CD4-positive, alpha-beta memory T cell (primary cell): Measurements from ENCODE around the gene KDM4C. TPM values are rescaled to one million over a fixed set of nuclear protein-coding genes. Genes with fewer than 3 reads are reported as not detected.

Source experiments
- CTCF ChIA-PET: fragments of 350-600 bp; sonication (Branson Sonifier 250); formaldehyde crosslinking; loops from one replicate; lab custom pipeline; 2021; ENCODE audit warnings: inconsistent platforms; ENCODE audit not compliant: partially characterized antibody; lab: Charles Lee
- POLR2A ChIA-PET: fragments of 350-600 bp; sonication (Branson Sonifier 250); formaldehyde crosslinking; loops from one replicate; lab custom pipeline; 2021; ENCODE audit not compliant: partially characterized antibody; lab: Charles Lee
- DNase-seq, 5 donors: peaks; one replicate each; pipeline versions ENCODE4 v3.0.0 to v3.0.0-alpha.2; 2020 to 2022; ENCODE audit warnings: mixed read lengths in 1 of 5
- H3K27ac ChIP-seq: one replicate; pipeline ENCODE4 v1.7.0; 2013; ENCODE audit warnings: low read depth, low read length
- H3K27me3 ChIP-seq: 2 replicates; pipeline ENCODE4 v1.7.0; 2013; ENCODE audit warnings: mild to moderate bottlenecking, low read length, moderate library complexity; ENCODE audit not compliant: insufficient read depth
- H3K36me3 ChIP-seq: 2 replicates; pipeline ENCODE4 v1.7.0; 2013; ENCODE audit warnings: mild to moderate bottlenecking, low read length, moderate library complexity; ENCODE audit not compliant: insufficient read depth
- H3K4me1 ChIP-seq: 2 replicates; pipeline ENCODE4 v1.7.0; 2013; ENCODE audit warnings: mild to moderate bottlenecking, low read length, moderate library complexity; ENCODE audit not compliant: insufficient read depth
- H3K4me3 ChIP-seq, 2 donors: one replicate each; pipeline ENCODE4 v1.7.0; 2013; ENCODE audit warnings: low read length in 2 of 2, mild to moderate bottlenecking in 1 of 2
- H3K9me3 ChIP-seq, 2 donors: one replicate each; pipeline ENCODE4 v1.7.0; 2013; ENCODE audit warnings: low read length in 2 of 2, control low read depth in 1 of 2; ENCODE audit not compliant: control insufficient read depth in 1 of 2
- H3K27ac Mint-ChIP-seq, 7 donors: one replicate each; pipeline ENCODE4 v1.8.0; 2020 to 2021; ENCODE audit warnings: mixed read lengths in 7 of 7, mild to moderate bottlenecking in 6 of 7, inconsistent platforms in 3 of 7, moderate library complexity in 3 of 7
- H3K27me3 Mint-ChIP-seq, 2 donors: one replicate each; pipeline ENCODE4 v1.8.0; 2020 to 2021; ENCODE audit warnings: mixed read lengths in 2 of 2
- H3K36me3 Mint-ChIP-seq, 2 donors: one replicate each; pipeline ENCODE4 v1.8.0; 2020 to 2021; ENCODE audit warnings: mixed read lengths in 2 of 2, inconsistent platforms in 1 of 2, mild to moderate bottlenecking in 1 of 2
- H3K4me1 Mint-ChIP-seq, 4 donors: one replicate each; pipeline ENCODE4 v1.8.0; 2020 to 2021; ENCODE audit warnings: mixed read lengths in 4 of 4, mild to moderate bottlenecking in 1 of 4
- H3K4me3 Mint-ChIP-seq, 8 donors: one replicate each; pipeline ENCODE4 v1.8.0; 2020 to 2021; ENCODE audit warnings: mixed read lengths in 8 of 8, mild to moderate bottlenecking in 7 of 8, moderate library complexity in 6 of 8, inconsistent platforms in 3 of 8
- H3K9me3 Mint-ChIP-seq, 8 donors: one replicate each; pipeline ENCODE4 v1.8.0; 2020 to 2021; ENCODE audit warnings: mixed read lengths in 8 of 8, mild to moderate bottlenecking in 5 of 8, inconsistent platforms in 3 of 8, moderate library complexity in 1 of 8
- intact Hi-C: fragments of 100-400 bp; cut with micrococcal nuclease; formaldehyde crosslinking; loops from one replicate; pipeline ENCODE4 v1.15.1; 2023
- polyA plus RNA-seq, 2 donors: library from polyadenylated mRNA; unstranded; fragments of 300-500 nt; fragmentation: Illumina TruSeq; gene quantifications; one replicate each; pipeline ENCODE4 v1.2.3, GENCODE V29; 2021
- total RNA-seq, 2 experiments: library from RNA; stranded (reverse); gene quantifications; one replicate each; pipeline ENCODE4 v1.2.3, GENCODE V29; 2021

KDM4C gene
- total and polyA plus RNA-seq, 4 experiments from 2014 or later = 36.3 to 90.7 (median 58.8) TPM

DNA sequence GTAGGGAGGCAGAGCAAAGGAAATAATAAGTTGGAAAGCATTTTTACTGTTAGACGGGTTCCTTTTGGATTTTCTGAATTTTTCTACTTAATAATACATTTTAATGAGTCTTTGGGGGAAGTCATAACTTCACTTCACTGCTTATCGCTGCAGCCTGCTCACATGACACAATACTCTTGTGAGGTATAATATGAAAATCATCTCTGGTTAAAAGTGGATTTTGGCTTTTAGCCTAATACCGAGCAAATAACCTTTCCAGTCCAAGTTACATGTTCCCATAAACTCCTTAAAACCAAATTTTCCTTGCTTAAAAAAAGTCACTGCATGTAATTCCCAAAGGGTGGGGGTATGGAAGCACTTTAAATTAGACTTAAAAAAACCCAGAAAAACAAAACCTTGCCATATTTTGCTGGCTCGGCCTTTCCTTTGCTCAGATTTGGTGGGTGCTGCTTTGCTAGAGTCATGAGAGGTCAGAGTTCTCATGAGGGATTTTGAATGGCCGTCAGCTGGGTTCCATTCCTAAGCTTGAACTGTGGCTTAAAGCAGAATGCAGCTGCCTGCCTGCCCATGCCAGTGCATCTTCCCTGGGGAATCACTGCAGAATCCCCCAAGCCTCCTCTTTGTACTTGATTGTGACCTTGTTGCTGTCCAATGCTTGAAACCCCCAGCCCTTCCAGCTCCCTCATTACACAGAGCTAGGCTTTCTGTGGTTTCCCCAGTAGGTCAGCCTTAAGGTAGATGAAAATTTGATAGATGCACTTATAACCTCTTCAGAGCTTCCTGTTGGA lies 331.8 kb downstream of the KDM4C start:
- intact Hi-C loops = no loop called here
- H3K27me3 ChIP-seq = no peaks in the 10 kb centered on the region
- no peaks in the 10 kb centered on the region for H3K4me1 ChIP-seq
- H3K36me3 ChIP-seq = peaks cover 6% of the 10 kb centered on the region
- no peaks in the 10 kb centered on the region for H3K27me3 Mint-ChIP-seq
- no peak overlapping the region for H3K27ac Mint-ChIP-seq
- H3K4me3 ChIP-seq = no peak overlapping the region
- no peak overlapping the region for H3K27ac ChIP-seq
- peaks cover 46 to 56% of the 10 kb centered on the region in 2 donors for H3K36me3 Mint-ChIP-seq
- peaks cover 0 to 4% (median 0%) of the 10 kb centered on the region in 4 donors for H3K4me1 Mint-ChIP-seq
- POLR2A ChIA-PET = interaction anchor here (0.6 kb wide), 1 partner anchor 22 kb away, joined by 3 read pairs; no protein-coding TSS in a partner anchor
- H3K4me3 Mint-ChIP-seq = no peak overlapping the region
- H3K9me3 ChIP-seq = no peaks in the 10 kb centered on the region
- no peak for DNase-seq
- CTCF ChIA-PET = interaction anchor here (0.7 to 1.1 kb wide), 2 partner anchors 36 to 205 kb away, joined by 3 read pairs; no protein-coding TSS in a partner anchor
- peaks cover 0 to 2% (median 0%) of the 10 kb centered on the region in 8 donors for H3K9me3 Mint-ChIP-seq

GRCh38 chr9:7093040-7093439 lies 335.3 kb downstream of the KDM4C start:
- H3K27me3 Mint-ChIP-seq = no peaks in the 10 kb centered on the region
- Histone ChIP-seq H3K4me1 (no peaks in the 10 kb centered on the region), H3K27me3 (no peaks in the 10 kb centered on the region), H3K36me3 (no peaks in the 10 kb centered on the region), H3K27ac (no peak overlapping the region), H3K4me3 (no peak overlapping the region), H3K9me3 (no peaks in the 10 kb centered on the region)
- peaks cover 0 to 6% (median 0%) of the 10 kb centered on the region in 4 donors for H3K4me1 Mint-ChIP-seq
- H3K4me3 Mint-ChIP-seq = no peak overlapping the region
- H3K36me3 Mint-ChIP-seq = peaks cover 53 to 68% of the 10 kb centered on the region in 2 donors
- DNase-seq = no peak
- peaks cover 0 to 4% (median 0%) of the 10 kb centered on the region in 8 donors for H3K9me3 Mint-ChIP-seq
- ChIA-PET POLR2A (no interaction called here), CTCF (no interaction called here)
- intact Hi-C loops = no loop called here
- H3K27ac Mint-ChIP-seq = no peak overlapping the region

DNA sequence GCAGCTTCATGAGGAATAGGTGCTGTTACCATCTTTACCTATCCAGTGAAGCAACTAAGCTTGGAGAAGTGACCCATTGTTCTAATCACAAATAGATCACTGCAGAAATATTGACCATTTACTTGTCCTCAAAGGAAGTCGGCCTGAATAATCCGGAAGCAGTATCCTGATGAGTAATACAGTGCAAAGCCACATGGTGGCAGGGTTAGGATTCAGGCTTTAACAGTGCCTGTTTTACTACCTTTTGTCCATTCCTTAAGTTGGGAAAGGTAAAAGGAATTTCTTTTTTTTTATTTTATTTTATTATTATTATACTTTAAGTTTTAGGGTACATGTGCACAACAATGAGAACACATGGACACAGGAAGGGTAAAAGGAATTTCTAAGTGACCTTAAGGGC lies 336.3 kb downstream of the KDM4C start:
- Mint-ChIP-seq H3K27me3 (no peaks in the 10 kb centered on the region), H3K9me3 (peaks cover 0 to 11% (median 5%) of the 10 kb centered on the region in 8 donors), H3K4me3 (no peak overlapping the region), H3K4me1 (peaks cover 0 to 8% (median 0%) of the 10 kb centered on the region in 4 donors), H3K27ac (no peak overlapping the region), H3K36me3 (peaks cover 58 to 75% of the 10 kb centered on the region in 2 donors)
- ChIA-PET CTCF (no interaction called here), POLR2A (no interaction called here)
- Histone ChIP-seq H3K27ac (no peak overlapping the region), H3K4me3 (no peak overlapping the region), H3K4me1 (no peaks in the 10 kb centered on the region), H3K9me3 (no peaks in the 10 kb centered on the region), H3K27me3 (no peaks in the 10 kb centered on the region), H3K36me3 (no peaks in the 10 kb centered on the region)
- no peak for DNase-seq
- intact Hi-C loops = no loop called here

- H3K9me3 ChIP-seq = no peaks in the 10 kb centered on the region
- peaks cover 0 to 16% (median 7%) of the 10 kb centered on the region in 8 donors for H3K9me3 Mint-ChIP-seq
- no peaks in the 10 kb centered on the region for H3K36me3 ChIP-seq
- H3K4me1 Mint-ChIP-seq = peaks cover 0 to 6% (median 0%) of the 10 kb centered on the region in 4 donors
- CTCF ChIA-PET = no interaction called here
- H3K4me1 ChIP-seq = no peaks in the 10 kb centered on the region
- DNase-seq = no peak
- H3K27me3 ChIP-seq = no peaks in the 10 kb centered on the region
- H3K27ac ChIP-seq = no peak overlapping the region
- H3K4me3 ChIP-seq = no peak overlapping the region
- H3K27me3 Mint-ChIP-seq = no peaks in the 10 kb centered on the region
- no peak overlapping the region for H3K4me3 Mint-ChIP-seq
- no peak overlapping the region for H3K27ac Mint-ChIP-seq
- POLR2A ChIA-PET = no interaction called here
- H3K36me3 Mint-ChIP-seq = peaks cover 60 to 75% of the 10 kb centered on the region in 2 donors
- intact Hi-C loops = no loop called here
These were observed 336.8 kb downstream of the KDM4C start for GRCh38 chr9:7094576-7094975.

- Histone ChIP-seq H3K27me3 (no peaks in the 10 kb centered on the region), H3K4me1 (no peaks in the 10 kb centered on the region), H3K4me3 (no peak overlapping the region), H3K36me3 (no peaks in the 10 kb centered on the region), H3K27ac (no peak overlapping the region), H3K9me3 (no peaks in the 10 kb centered on the region)
- intact Hi-C loops = no loop called here
- H3K27ac Mint-ChIP-seq = no peak overlapping the region
- H3K36me3 Mint-ChIP-seq = peaks cover 60 to 76% of the 10 kb centered on the region in 2 donors
- H3K4me3 Mint-ChIP-seq = no peak overlapping the region
- ChIA-PET CTCF (no interaction called here), POLR2A (no interaction called here)
- DNase-seq = no peak
- H3K27me3 Mint-ChIP-seq = no peaks in the 10 kb centered on the region
- H3K9me3 Mint-ChIP-seq = peaks cover 0 to 16% (median 8%) of the 10 kb centered on the region in 8 donors
- peaks cover 0 to 6% (median 0%) of the 10 kb centered on the region in 4 donors for H3K4me1 Mint-ChIP-seq
These were observed 337.3 kb downstream of the KDM4C start for GRCh38 chr9:7095058-7095457.

GRCh38 chr9:7097040-7097715 lies 339.4 kb downstream of the KDM4C start:
- Mint-ChIP-seq H3K36me3 (peaks cover 60 to 77% of the 10 kb centered on the region in 2 donors), H3K9me3 (peaks cover 0 to 16% (median 8%) of the 10 kb centered on the region in 8 donors)
- intact Hi-C loops = no loop called here

More at GRCh38 chr9:7097040-7097715, 339.4 kb downstream of the KDM4C start:
- peaks cover 0 to 6% (median 0%) of the 10 kb centered on the region in 4 donors for H3K4me1 Mint-ChIP-seq
- no peak overlapping the region for H3K27ac Mint-ChIP-seq
- Histone ChIP-seq H3K36me3 (no peaks in the 10 kb centered on the region), H3K9me3 (no peaks in the 10 kb centered on the region), H3K4me1 (no peaks in the 10 kb centered on the region), H3K27me3 (no peaks in the 10 kb centered on the region), H3K4me3 (no peak overlapping the region), H3K27ac (no peak overlapping the region)
- no peak overlapping the region for H3K4me3 Mint-ChIP-seq
- no peaks in the 10 kb centered on the region for H3K27me3 Mint-ChIP-seq
- CTCF ChIA-PET = interaction anchor here (1.4 kb wide), 1 partner anchor 18 kb away, joined by 3 read pairs; no protein-coding TSS in a partner anchor
- no peak for DNase-seq
- POLR2A ChIA-PET = no interaction called here
